HEK293 (cell line): ENCODE measurements around the gene NMNAT2.

Experiments used
- CTCF ChIA-PET: fragments of 350-600 bp; formaldehyde crosslinking; extraction: SDS; loops from one replicate; lab custom pipeline; 2021; ENCODE audit warnings: antibody characterized with exemption; lab: Yijun Ruan, JAX
- POLR2A ChIA-PET: fragments of 300-600 bp; formaldehyde crosslinking; extraction: SDS; loops from one replicate; lab custom pipeline; 2020; ENCODE audit warnings: antibody characterized with exemption, inconsistent platforms; lab: Yijun Ruan, JAX
- H3K27ac ChIP-seq: fragments of 200-500 bp; sonication (Bioruptor generic); 2 replicates; pipeline ENCODE4 v1.5.1; 2014; ENCODE audit warnings: low read depth, low read length, control low read depth, inconsistent platforms; ENCODE audit errors: extremely low read depth
- H3K36me3 ChIP-seq, 2 experiments: fragments of 200-500 bp in 1 of 2; sonication (Bioruptor generic) in 1 of 2; 1 replicate in 1 of 2; 2 replicates in 1 of 2; pipeline ENCODE4 v1.5.1; 2014 to 2017; ENCODE audit warnings: inconsistent platforms in 2 of 2, low read length in 2 of 2; ENCODE audit not compliant: control insufficient read depth in 2 of 2, insufficient read depth in 1 of 2
- H3K4me1 ChIP-seq: fragments of 200-500 bp; sonication (Bioruptor generic); 2 replicates; pipeline ENCODE4 v1.5.1; 2014; ENCODE audit warnings: mild to moderate bottlenecking, low read length, inconsistent platforms; ENCODE audit not compliant: control insufficient read depth, insufficient read depth
- H3K4me3 ChIP-seq: 2 replicates; pipeline ENCODE4 v1.5.1; 2011; ENCODE audit warnings: low read depth, mild to moderate bottlenecking, control low read depth, low read length, moderate library complexity
- H3K9me3 ChIP-seq: fragments of 200-500 bp; sonication (Bioruptor generic); 2 replicates; pipeline ENCODE4 v1.5.1; 2014; ENCODE audit warnings: low read depth, low read length, inconsistent platforms; ENCODE audit not compliant: control insufficient read depth, insufficient read depth
- BCL11A ChIP-seq: fragments of 450-650 bp; formaldehyde crosslinking; IDR thresholded peaks from 2 replicates; pipeline ENCODE4 v1.5.1; 2016; ENCODE audit warnings: low read depth, missing biosample characterization, missing genetic modification characterization
- BCL11B ChIP-seq: fragments of 450-650 bp; formaldehyde crosslinking; IDR thresholded peaks from 2 replicates; pipeline ENCODE4 v1.5.1; 2016; ENCODE audit warnings: low read depth, missing biosample characterization, missing genetic modification characterization
- GFI1B ChIP-seq: fragments of 450-650 bp; formaldehyde crosslinking; IDR thresholded peaks from 2 replicates; pipeline ENCODE4 v1.5.1; 2016; ENCODE audit warnings: missing biosample characterization, missing genetic modification characterization
- GLI2 ChIP-seq: fragments of 450-650 bp; formaldehyde crosslinking; IDR thresholded peaks from 2 replicates; pipeline ENCODE4; 2017; ENCODE audit warnings: missing biosample characterization, missing genetic modification characterization, low read depth, borderline replicate concordance
- GLIS2 ChIP-seq: fragments of 450-650 bp; formaldehyde crosslinking; IDR thresholded peaks from 2 replicates; pipeline ENCODE4 v1.5.1; 2016; ENCODE audit warnings: missing biosample characterization, missing genetic modification characterization
- HOXC10 ChIP-seq: sonication (generic); formaldehyde crosslinking; IDR thresholded peaks from 2 replicates; pipeline ENCODE4 v1.8.1; 2023; ENCODE audit warnings: mild to moderate bottlenecking, missing genetic modification reagents
- KLF9 ChIP-seq: fragments of 450-650 bp; formaldehyde crosslinking; IDR thresholded peaks from 2 replicates; pipeline ENCODE4 v1.5.1; 2016; ENCODE audit warnings: missing biosample characterization, missing genetic modification characterization, low read depth
- PBX3 ChIP-seq: sonication (generic); formaldehyde crosslinking; IDR thresholded peaks from 2 replicates; pipeline ENCODE4 v1.8.1; 2022; ENCODE audit warnings: mild to moderate bottlenecking, moderate library complexity, missing genetic modification reagents
- PRDM1 ChIP-seq: fragments of 450-650 bp; formaldehyde crosslinking; IDR thresholded peaks from 2 replicates; pipeline ENCODE4; 2016; ENCODE audit warnings: missing biosample characterization, missing genetic modification characterization
- PRDM10 ChIP-seq: fragments of 450-650 bp; formaldehyde crosslinking; IDR thresholded peaks from 2 replicates; pipeline ENCODE4 v1.5.1; 2016; ENCODE audit warnings: missing biosample characterization, missing genetic modification characterization
- ZBTB17 ChIP-seq: fragments of 450-650 bp; formaldehyde crosslinking; IDR thresholded peaks from 2 replicates; pipeline ENCODE4 v1.5.1; 2016; ENCODE audit warnings: missing biosample characterization, missing genetic modification characterization
- ZFP37 ChIP-seq: fragments of 450-650 bp; formaldehyde crosslinking; IDR thresholded peaks from 2 replicates; pipeline ENCODE4 v1.5.1; 2016; ENCODE audit warnings: missing biosample characterization, missing genetic modification characterization
- ZFP41 ChIP-seq: fragments of 450-650 bp; formaldehyde crosslinking; IDR thresholded peaks from 2 replicates; pipeline ENCODE4 v1.5.1; 2016; ENCODE audit warnings: missing biosample characterization, missing genetic modification characterization, borderline replicate concordance
- ZIC2 ChIP-seq: fragments of 450-650 bp; formaldehyde crosslinking; IDR thresholded peaks from 2 replicates; pipeline ENCODE4 v1.5.1; 2016; ENCODE audit warnings: missing biosample characterization, missing genetic modification characterization
- ZNF114 ChIP-seq: fragments of 450-650 bp; formaldehyde crosslinking; IDR thresholded peaks from 2 replicates; pipeline ENCODE4 v1.5.0; 2017; ENCODE audit warnings: missing biosample characterization, missing genetic modification characterization
- ZNF174 ChIP-seq: fragments of 450-650 bp; formaldehyde crosslinking; IDR thresholded peaks from 2 replicates; pipeline ENCODE4 v1.5.0; 2017; ENCODE audit warnings: missing biosample characterization, mild to moderate bottlenecking, missing genetic modification characterization
- ZNF221 ChIP-seq: fragments of 450-650 bp; formaldehyde crosslinking; IDR thresholded peaks from 2 replicates; pipeline ENCODE4 v1.5.1; 2017; ENCODE audit warnings: missing biosample characterization, missing genetic modification characterization, borderline replicate concordance
- ZNF433 ChIP-seq: fragments of 450-650 bp; formaldehyde crosslinking; IDR thresholded peaks from 2 replicates; pipeline ENCODE4 v1.5.1; 2016; ENCODE audit warnings: missing biosample characterization, missing genetic modification characterization, low read depth
- ZNF473 ChIP-seq: fragments of 450-650 bp; formaldehyde crosslinking; IDR thresholded peaks from 2 replicates; pipeline ENCODE4 v1.5.1; 2017; ENCODE audit warnings: missing biosample characterization, missing genetic modification characterization
- ZNF501 ChIP-seq: fragments of 450-650 bp; formaldehyde crosslinking; IDR thresholded peaks from 2 replicates; pipeline ENCODE4 v1.5.1; 2016; ENCODE audit warnings: missing biosample characterization, missing genetic modification characterization
- ZNF571 ChIP-seq: fragments of 450-650 bp; formaldehyde crosslinking; IDR thresholded peaks from 2 replicates; pipeline ENCODE4 v1.5.0; 2017; ENCODE audit warnings: missing biosample characterization, missing genetic modification characterization
- ZNF610 ChIP-seq: fragments of 450-650 bp; formaldehyde crosslinking; IDR thresholded peaks from 2 replicates; pipeline ENCODE4 v1.5.1; 2016; ENCODE audit warnings: missing biosample characterization, missing genetic modification characterization, borderline replicate concordance
- ZNF704 ChIP-seq: fragments of 450-650 bp; formaldehyde crosslinking; IDR thresholded peaks from 2 replicates; pipeline ENCODE4 v1.5.1; 2016; ENCODE audit warnings: missing biosample characterization, missing genetic modification characterization
- ZNF777 ChIP-seq: fragments of 450-650 bp; formaldehyde crosslinking; IDR thresholded peaks from 2 replicates; pipeline ENCODE4 v1.5.1; 2017; ENCODE audit warnings: missing biosample characterization, missing genetic modification characterization, borderline replicate concordance
- ZNF837 ChIP-seq: fragments of 450-650 bp; formaldehyde crosslinking; IDR thresholded peaks from 2 replicates; pipeline ENCODE4 v1.5.1; 2016; ENCODE audit warnings: missing biosample characterization, missing genetic modification characterization

Gene NMNAT2

GRCh38 chr1:183394435-183394834 is 23.7 kb downstream of the NMNAT2 start (continued):
- TF ChIP-seq KLF9 (tag by site-specific recombination) (no peak), ZNF114 (tag by site-specific recombination) (no peak), GLIS2 (tag by site-specific recombination) (no peak), PRDM10 (tag by site-specific recombination) (no peak), BCL11A (tag by site-specific recombination) (no peak), GFI1B (tag by site-specific recombination) (no peak), ZNF473 (tag by site-specific recombination) (no peak)

GRCh38 chr1:183391863-183392262 is 26.3 kb downstream of the NMNAT2 start:
- no peak overlapping the region for H3K4me3 ChIP-seq
- TF ChIP-seq BCL11B (tag by site-specific recombination), result no peak
- no peak for TF ChIP-seq ZNF610 (tag by site-specific recombination)
- TF ChIP-seq PRDM1 (tag by site-specific recombination), result no peak
- TF ChIP-seq ZNF837 (tag by site-specific recombination), result no peak
- H3K36me3 ChIP-seq, result no peaks in the 10 kb centered on the region
- ChIA-PET POLR2A (no interaction called here), CTCF (no interaction called here)
- H3K27ac ChIP-seq, result no peak overlapping the region
- no peaks in the 10 kb centered on the region for H3K4me1 ChIP-seq
- no peaks in the 10 kb centered on the region for H3K9me3 ChIP-seq

GRCh38 chr1:183390561-183390960 is 27.6 kb downstream of the NMNAT2 start:
- ChIA-PET POLR2A (no interaction called here), CTCF (no interaction called here)
- no peak overlapping the region for H3K27ac ChIP-seq
- no peaks in the 10 kb centered on the region for H3K36me3 ChIP-seq
- no peak overlapping the region for H3K4me3 ChIP-seq
- H3K9me3 ChIP-seq, result no peaks in the 10 kb centered on the region
- no peak for TF ChIP-seq ZNF174 (tag by site-specific recombination)
- H3K4me1 ChIP-seq, result no peaks in the 10 kb centered on the region

- Histone ChIP-seq H3K27ac (no peak overlapping the region), H3K4me1 (no peaks in the 10 kb centered on the region)
- CTCF ChIA-PET, result no interaction called here
- POLR2A ChIA-PET, result no interaction called here
- TF ChIP-seq ZFP41 (tag by site-specific recombination) (no peak), GFI1B (tag by site-specific recombination) (no peak), ZNF704 (tag by site-specific recombination) (no peak), ZFP37 (tag by site-specific recombination) (no peak), ZNF571 (tag by site-specific recombination) (no peak), ZNF221 (no peak), HOXC10 (no peak), ZNF777 (tag by site-specific recombination) (no peak), PBX3 (CRISPR knock-in tag) (no peak), ZIC2 (tag by site-specific recombination) (no peak), ZNF433 (tag by site-specific recombination) (no peak), ZNF501 (tag by site-specific recombination) (no peak), ZBTB17 (tag by site-specific recombination) (no peak), GLI2 (tag by site-specific recombination) (no peak)
- TF ChIP-seq, all 188 proteins: peak for 0
- H3K4me3 ChIP-seq, result no peak overlapping the region
- no peaks in the 10 kb centered on the region for H3K36me3 ChIP-seq
- H3K9me3 ChIP-seq, result no peaks in the 10 kb centered on the region
Measured at GRCh38 chr1:183388735-183389134, 29.4 kb downstream of the NMNAT2 start.
